T-cell (primary cell): ENCODE data around the gene ELOVL7. TPM values are rescaled to one million over a fixed set of nuclear protein-coding genes. Genes with fewer than 3 reads are reported as not detected.

ENCODE experiments used
- ATAC-seq, 4 experiments: fragments of 200-7000 bp in 3 of 4; fragments of 150-1000 bp in 1 of 4; cut with Tn5 transposase; replicated peaks in 1 of 4; 1 replicate in 3 of 4; 2 replicates in 1 of 4; pipeline ENCODE4 v1.10.0; 2021; ENCODE audit warnings: moderate library complexity in 3 of 4, mild to moderate bottlenecking in 2 of 4, moderate number of reproducible peaks in 1 of 4
- CTCF ChIA-PET, 2 donors: fragments of 300-600 bp; sonication (Branson Sonifier 250); formaldehyde crosslinking; loops; one replicate each; lab custom pipeline; 2022; ENCODE audit warnings: antibody characterized with exemption in 2 of 2; lab: Charles Lee
- POLR2A ChIA-PET, 2 donors: fragments of 300-600 bp; sonication (Branson Sonifier 250); formaldehyde crosslinking; loops; one replicate each; lab custom pipeline; 2022; ENCODE audit warnings: antibody characterized with exemption in 2 of 2; lab: Charles Lee
- DNase-seq, 35 experiments: peaks; one replicate each; pipeline versions ENCODE4 v3.0.0 to v3.0.0-alpha.2; 2013 to 2023
- H3K27ac ChIP-seq: one replicate; pipeline ENCODE4 v1.5.1; 2013; ENCODE audit warnings: low read length
- H3K27me3 ChIP-seq, 2 experiments: replicated peaks in 1 of 2; 1 replicate in 1 of 2; 2 replicates in 1 of 2; pipeline versions ENCODE4 v1.6.1 to v1.7.0; 2013; ENCODE audit warnings: low read length in 1 of 2, mixed read lengths in 1 of 2; ENCODE audit not compliant: control insufficient read depth in 2 of 2, insufficient read depth in 2 of 2; ENCODE audit errors: extremely low read depth in 1 of 2
- H3K36me3 ChIP-seq, 2 donors: 1 replicate in 1 of 2; 2 replicates in 1 of 2; pipeline versions ENCODE4 v1.6.1 to v1.7.0; 2013; ENCODE audit warnings: low read length in 1 of 2; ENCODE audit not compliant: control insufficient read depth in 2 of 2, insufficient read depth in 1 of 2; ENCODE audit errors: extremely low read depth in 1 of 2
- H3K4me1 ChIP-seq, 2 experiments: 1 replicate in 1 of 2; 2 replicates in 1 of 2; pipeline versions ENCODE4 v1.6.1 to v1.7.0; 2013; ENCODE audit warnings: low read length in 2 of 2, mixed read lengths in 1 of 2; ENCODE audit not compliant: insufficient read depth in 2 of 2, control insufficient read depth in 1 of 2; ENCODE audit errors: extremely low read depth in 1 of 2
- H3K4me3 ChIP-seq, 2 donors: 1 replicate in 1 of 2; 2 replicates in 1 of 2; pipeline versions ENCODE4 v1.5.1 to v1.7.0; 2013; ENCODE audit warnings: mild to moderate bottlenecking in 2 of 2, low read length in 1 of 2, moderate library complexity in 1 of 2; ENCODE audit not compliant: control insufficient read depth in 1 of 2; ENCODE audit errors: extremely low read depth in 1 of 2
- H3K9me3 ChIP-seq: 2 replicates; pipeline ENCODE4 v1.7.0; 2013
- H3K27ac Mint-ChIP-seq, 2 donors: one replicate each; pipeline ENCODE4 v1.8.0; 2020 to 2021; ENCODE audit warnings: mild to moderate bottlenecking in 2 of 2, mixed read lengths in 2 of 2
- H3K27me3 Mint-ChIP-seq, 2 donors: one replicate each; pipeline ENCODE4 v1.8.0; 2021 to 2022; ENCODE audit warnings: mixed read lengths in 2 of 2
- H3K36me3 Mint-ChIP-seq: one replicate; pipeline ENCODE4 v1.8.0; 2021; ENCODE audit warnings: mixed read lengths
- H3K4me1 Mint-ChIP-seq, 3 donors: one replicate each; pipeline ENCODE4 v1.8.0; 2020 to 2022; ENCODE audit warnings: mixed read lengths in 3 of 3, mild to moderate bottlenecking in 1 of 3
- H3K4me3 Mint-ChIP-seq, 3 donors: one replicate each; pipeline ENCODE4 v1.8.0; 2020 to 2022; ENCODE audit warnings: mild to moderate bottlenecking in 3 of 3, mixed read lengths in 3 of 3, moderate library complexity in 3 of 3
- H3K9me3 Mint-ChIP-seq, 3 donors: one replicate each; pipeline ENCODE4 v1.8.0; 2020 to 2022; ENCODE audit warnings: mixed read lengths in 3 of 3
- WGBS: methylation state at CpG from one replicate; pipeline ENCODE4 v1.1.5; 2013; ENCODE audit warnings: missing lambda C conversion rate; ENCODE audit not compliant: insufficient coverage; 5-methylcytosine and 5-hydroxymethylcytosine counted together
- total RNA-seq, 35 experiments: library from RNA in 6 of 35; stranded (reverse) in 6 of 35; fragments of 120-200 nt in 1 of 35; gene quantifications; one replicate each; pipeline versions ENCODE4 v1.2.1 to v1.2.4 and lab custom pipeline; 2013 to 2026

Gene ELOVL7
- total RNA-seq, 5 donors from 2014 or later (not counting 1 experiment from before 2014, with no cell fraction given), result 0.13 to 0.70 (median 0.29) TPM

DNA sequence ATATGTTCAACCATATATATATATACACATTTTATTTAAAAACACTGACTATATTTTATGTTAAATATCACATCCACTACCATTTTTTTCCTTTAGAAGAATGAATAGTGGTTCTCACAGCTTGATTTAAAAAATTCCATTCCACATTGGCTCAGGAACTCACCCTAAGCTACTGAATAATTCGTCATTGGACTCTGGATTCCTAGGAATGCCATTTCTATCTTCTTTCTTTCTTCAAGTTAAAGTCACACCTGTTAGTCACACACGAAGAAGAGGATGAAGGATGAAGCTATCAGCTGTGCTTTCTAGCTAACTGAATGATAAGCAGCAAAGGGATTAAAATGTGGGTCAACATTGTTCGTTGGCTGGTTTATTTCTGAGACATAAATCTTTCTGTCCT, 7.9 kb downstream of the ELOVL7 start:
- ATAC-seq (no peak), DNase-seq (no peak)
- WGBS, result no CpG with 5 or more reads among the region's 3 CpGs
- no peak overlapping the region for H3K27ac ChIP-seq
- H3K9me3 ChIP-seq, result no peaks in the 10 kb centered on the region
- peaks cover 4 to 13% of the 10 kb centered on the region in 2 donors for H3K27me3 Mint-ChIP-seq
- no peaks in the 10 kb centered on the region for H3K36me3 Mint-ChIP-seq
- H3K4me1 ChIP-seq, result no peaks in the 10 kb centered on the region
- no peaks in the 10 kb centered on the region for H3K4me1 Mint-ChIP-seq
- H3K27ac Mint-ChIP-seq, result no peak overlapping the region
- H3K9me3 Mint-ChIP-seq, result no peaks in the 10 kb centered on the region
- POLR2A ChIA-PET, result no interaction called here
- CTCF ChIA-PET, result no interaction called here
- peaks cover 0 to 6% of the 10 kb centered on the region in 2 experiments for H3K27me3 ChIP-seq
- no peak overlapping the region for H3K4me3 Mint-ChIP-seq
- no peak overlapping the region for H3K4me3 ChIP-seq
- no peaks in the 10 kb centered on the region for H3K36me3 ChIP-seq

GRCh38 chr5:60835554-60835953, 8.5 kb downstream of the ELOVL7 start:
- Histone ChIP-seq H3K4me3 (no peak overlapping the region), H3K4me1 (no peaks in the 10 kb centered on the region), H3K27me3 (peaks cover 0 to 6% of the 10 kb centered on the region in 2 experiments), H3K27ac (no peak overlapping the region), H3K36me3 (no peaks in the 10 kb centered on the region), H3K9me3 (no peaks in the 10 kb centered on the region)
- no peaks in the 10 kb centered on the region for H3K9me3 Mint-ChIP-seq
- ChIA-PET POLR2A (no interaction called here), CTCF (no interaction called here)
- DNase-seq (no peak), ATAC-seq (no peak)
- H3K4me3 Mint-ChIP-seq, result no peak overlapping the region
- H3K36me3 Mint-ChIP-seq, result no peaks in the 10 kb centered on the region
- no peak overlapping the region for H3K27ac Mint-ChIP-seq
- H3K4me1 Mint-ChIP-seq, result peaks cover 0 to 1% (median 0%) of the 10 kb centered on the region in 3 donors
- 83% methylated on average over 2 of the region's 5 CpGs for WGBS
- peaks cover 3 to 12% of the 10 kb centered on the region in 2 donors for H3K27me3 Mint-ChIP-seq

DNA sequence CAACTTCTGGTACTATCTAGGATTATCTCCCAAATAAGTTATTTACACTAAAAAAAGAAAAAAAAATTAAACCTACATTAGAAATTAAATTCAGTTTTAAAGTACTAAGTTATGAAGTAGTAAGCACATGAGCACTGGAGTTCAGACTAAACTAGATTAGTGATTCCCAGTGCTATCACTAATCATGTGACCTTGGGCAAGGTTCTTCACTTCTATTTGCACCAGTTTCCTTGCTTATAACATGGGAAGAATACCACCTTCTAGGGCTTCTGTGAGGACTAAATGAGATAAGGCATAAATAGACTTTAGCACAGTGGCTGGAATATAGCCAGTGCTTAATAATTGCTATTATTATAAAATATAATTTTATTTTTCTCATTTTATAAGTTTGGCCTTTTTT, 10.5 kb downstream of the ELOVL7 start:
- Mint-ChIP-seq H3K36me3 (no peaks in the 10 kb centered on the region), H3K27ac (no peak overlapping the region), H3K9me3 (no peaks in the 10 kb centered on the region), H3K4me3 (no peak overlapping the region), H3K27me3 (peaks cover 3% of the 10 kb centered on the region in 2 donors), H3K4me1 (peaks cover 0 to 1% (median 0%) of the 10 kb centered on the region in 3 donors)
- DNase-seq, result no peak
- Histone ChIP-seq H3K36me3 (no peaks in the 10 kb centered on the region), H3K4me1 (no peaks in the 10 kb centered on the region), H3K27me3 (no peaks in the 10 kb centered on the region), H3K27ac (no peak overlapping the region), H3K9me3 (no peaks in the 10 kb centered on the region), H3K4me3 (no peak overlapping the region)
- no peak for ATAC-seq
- ChIA-PET CTCF (no interaction called here), POLR2A (no interaction called here)

- Histone ChIP-seq H3K4me3 (no peak overlapping the region), H3K4me1 (no peaks in the 10 kb centered on the region), H3K36me3 (no peaks in the 10 kb centered on the region), H3K9me3 (no peaks in the 10 kb centered on the region), H3K27ac (no peak overlapping the region), H3K27me3 (no peaks in the 10 kb centered on the region)
- peaks cover 2 to 7% of the 10 kb centered on the region in 2 donors for H3K27me3 Mint-ChIP-seq
- no peaks in the 10 kb centered on the region for H3K9me3 Mint-ChIP-seq
- no peak overlapping the region for H3K4me3 Mint-ChIP-seq
- CTCF ChIA-PET, result no interaction called here
- ATAC-seq, result no peak
- POLR2A ChIA-PET, result interaction anchor here in 1 of 2 donors (0.7 kb wide), 1 partner anchor 1770 kb away, joined by 6 read pairs; no protein-coding TSS in a partner anchor
- H3K36me3 Mint-ChIP-seq, result no peaks in the 10 kb centered on the region
- no peak overlapping the region for H3K27ac Mint-ChIP-seq
- peaks cover 0 to 1% (median 0%) of the 10 kb centered on the region in 3 donors for H3K4me1 Mint-ChIP-seq
- no peak for DNase-seq
Observed at GRCh38 chr5:60830581-60831127, 13.4 kb downstream of the ELOVL7 start.

- ATAC-seq (no peak), DNase-seq (no peak)
- CTCF ChIA-PET, result no interaction called here
- WGBS, result 72% methylated on average over 2 of the region's 2 CpGs
- Histone ChIP-seq H3K36me3 (no peaks in the 10 kb centered on the region), H3K27ac (no peak overlapping the region), H3K27me3 (no peaks in the 10 kb centered on the region), H3K9me3 (no peaks in the 10 kb centered on the region), H3K4me1 (no peaks in the 10 kb centered on the region), H3K4me3 (no peak overlapping the region)
- Mint-ChIP-seq H3K27me3 (peaks cover 0 to 5% of the 10 kb centered on the region in 2 donors), H3K4me3 (no peak overlapping the region), H3K36me3 (no peaks in the 10 kb centered on the region), H3K27ac (no peak overlapping the region), H3K9me3 (no peaks in the 10 kb centered on the region), H3K4me1 (peaks cover 0 to 1% (median 0%) of the 10 kb centered on the region in 3 donors)
- POLR2A ChIA-PET, result interaction anchor here in 1 of 2 donors (0.7 kb wide), 1 partner anchor 1771 kb away, joined by 6 read pairs; no protein-coding TSS in a partner anchor
Observed at GRCh38 chr5:60829490-60830266, 14.4 kb downstream of the ELOVL7 start.

- POLR2A ChIA-PET, result no interaction called here
- Histone ChIP-seq H3K4me3 (no peak overlapping the region), H3K27ac (no peak overlapping the region), H3K36me3 (no peaks in the 10 kb centered on the region), H3K4me1 (no peaks in the 10 kb centered on the region), H3K27me3 (no peaks in the 10 kb centered on the region), H3K9me3 (no peaks in the 10 kb centered on the region)
- DNase-seq (no peak), ATAC-seq (no peak)
- H3K9me3 Mint-ChIP-seq, result no peaks in the 10 kb centered on the region
- H3K27me3 Mint-ChIP-seq, result peaks cover 0 to 5% of the 10 kb centered on the region in 2 donors
- CTCF ChIA-PET, result no interaction called here
- WGBS, result no CpG with 5 or more reads among the region's 1 CpG
- H3K36me3 Mint-ChIP-seq, result no peaks in the 10 kb centered on the region
- H3K27ac Mint-ChIP-seq, result no peak overlapping the region
- no peak overlapping the region for H3K4me3 Mint-ChIP-seq
- peaks cover 0 to 1% (median 0%) of the 10 kb centered on the region in 3 donors for H3K4me1 Mint-ChIP-seq
Observed at GRCh38 chr5:60827201-60827600, 16.9 kb downstream of the ELOVL7 start.
